ENCODE results near the gene TANGO2. TPM values are rescaled to one million over a fixed set of nuclear protein-coding genes. Genes with fewer than 3 reads are reported as not detected.

TANGO2 gene
- total and polyA plus RNA-seq, 2 of the 8 experiments (the other 6 are each of a cell fraction or from before 2014, with no cell fraction given) = 10.1 to 18.4 TPM

- no peak for DNase-seq (ENCODE audit: low read depth in 1 of 2, low spot score in 2 of 2)
- Histone ChIP-seq H4K20me1 (replicated peaks in 1 of 2; ENCODE audit: control insufficient read depth in 1 of 2, insufficient read depth in 2 of 2, low read length in 2 of 2) (peaks cover 0 to 3% of the 10 kb centered on the region in 2 experiments), H3K4ac (replicated peaks; ENCODE audit: insufficient read length, low read depth, low read length) (no peak overlapping the region), H3K23me2 (ENCODE audit: low read depth, low read length) (no peaks in the 10 kb centered on the region), H2BK15ac (ENCODE audit: low read length) (no peak overlapping the region), H3K79me2 (ENCODE audit: control insufficient read depth in 1 of 2, insufficient read depth in 2 of 2, low read length in 2 of 2) (no peaks in the 10 kb centered on the region), H2AK5ac (ENCODE audit: low read depth, low read length) (no peak overlapping the region), H3K79me1 (ENCODE audit: low read depth, low read length) (no peaks in the 10 kb centered on the region), H4K8ac (ENCODE audit: extremely low read depth, insufficient read depth, low read length) (peak overlapping the region; percentile 38; the same call in 1 of the 2 replicates), H4K91ac (replicated peaks; ENCODE audit: insufficient read length, low read length) (no peak overlapping the region), H2BK20ac (ENCODE audit: low read length) (no peak overlapping the region), H4K5ac (ENCODE audit: insufficient read length, low read depth, low read length) (no peak overlapping the region), H2BK120ac (replicated peaks; ENCODE audit: low read depth, low read length) (no peak overlapping the region), H3K27me3 (replicated peaks in 1 of 4; ENCODE audit: control insufficient read depth in 3 of 4, extremely low read depth in 1 of 4, insufficient read depth in 3 of 4, low read length in 3 of 4) (peaks cover 0 to 3% (median 0%) of the 10 kb centered on the region in 4 experiments; a peak in 3 of 7 replicates), H3K14ac (ENCODE audit: insufficient read length) (no peak overlapping the region), H3K56ac (replicated peaks; ENCODE audit: insufficient read length, low read depth, low read length) (no peak overlapping the region), H3K9ac (replicated peaks in 1 of 4; ENCODE audit: extremely low read depth in 1 of 4, low read depth in 3 of 4, low read length in 3 of 4) (no peak overlapping the region), H2AFZ (ENCODE audit: low read length) (no peak overlapping the region), H3K9me3 (ENCODE audit: insufficient read depth in 2 of 2, low read depth in 1 of 2, low read length in 1 of 2) (no peaks in the 10 kb centered on the region), H2BK12ac (ENCODE audit: low read depth, low read length) (no peak overlapping the region), H3K4me2 (ENCODE audit: insufficient read depth in 1 of 2, low read depth in 2 of 2, low read length in 2 of 2) (no peak overlapping the region), H3K4me1 (replicated peaks in 1 of 4; ENCODE audit: control insufficient read depth in 3 of 4, insufficient read depth in 4 of 4, low read length in 3 of 4) (no peaks in the 10 kb centered on the region), H3K18ac (ENCODE audit: extremely low read depth, low read length) (no peak overlapping the region), H2BK5ac (ENCODE audit: low read depth, low read length) (no peak overlapping the region), H3K36me3 (ENCODE audit: control insufficient read depth in 2 of 4, insufficient read depth in 4 of 4, low read length in 3 of 4) (no peaks in the 10 kb centered on the region), H3K4me3 (ENCODE audit: extremely low read depth in 1 of 4, insufficient read depth in 2 of 4, low read depth in 3 of 4, low read length in 4 of 4) (no peak overlapping the region), H3K23ac (ENCODE audit: insufficient read length) (no peak overlapping the region), H3K27ac (ENCODE audit: low read depth, low read length) (no peak overlapping the region)
- WGBS, 2 experiments (ENCODE audit: extremely low coverage in 1 of 2, insufficient coverage in 1 of 2, insufficient read length in 1 of 2, insufficient replicate concordance in 2 of 2, low coverage in 1 of 2, low lambda C conversion rate in 2 of 2, missing lambda C conversion rate in 1 of 2) = 90% methylated on average over 6 of the region's 7 CpGs; no CpG with 5 or more reads in 1 of the 2 experiments
- POLR2A ChIA-PET (ENCODE audit: partially characterized antibody) = interaction anchor here (1.0 to 1.9 kb wide), 3 partner anchors 9 to 117 kb away, joined by 3 to 5 read pairs (median 4); no protein-coding TSS in a partner anchor
- CTCF ChIA-PET (ENCODE audit: partially characterized antibody) = interaction anchor here (0.6 to 1.7 kb wide), 3 partner anchors 9 to 380 kb away, joined by 3 to 8 read pairs (median 4); no protein-coding TSS in a partner anchor
- FAIRE-seq = no peak
- TF ChIP-seq GABPA (IDR thresholded peaks at IDR 0.05; ENCODE audit: borderline replicate concordance, insufficient read depth, low read length) (no peak), NANOG (IDR thresholded peaks at IDR 0.05; ENCODE audit: insufficient read depth, low read depth, low read length, poor library complexity, severe bottlenecking) (no peak), ZNF274 (IDR thresholded peaks at IDR 0.05; ENCODE audit: borderline replicate concordance, extremely low read depth, low read length) (no peak), TEAD4 (IDR thresholded peaks at IDR 0.05; ENCODE audit: low read depth, low read length) (no peak), EP300 (IDR thresholded peaks at IDR 0.05; ENCODE audit: borderline replicate concordance in 1 of 2, low read depth in 2 of 2, low read length in 2 of 2) (no peak), SAP30 (IDR thresholded peaks at IDR 0.05; ENCODE audit: insufficient read depth, insufficient replicate concordance, low read length) (no peak), CREB1 (IDR thresholded peaks at IDR 0.05) (no peak), SIRT6 (IDR thresholded peaks at IDR 0.05; ENCODE audit: low read length) (no peak), CTBP2 (IDR thresholded peaks at IDR 0.05; ENCODE audit: borderline replicate concordance, insufficient read depth, insufficient read length, low read length) (no peak), KDM1A (IDR thresholded peaks at IDR 0.05; ENCODE audit: borderline replicate concordance, low read length) (no peak), BACH1 (IDR thresholded peaks at IDR 0.05; ENCODE audit: low read length) (no peak), CBX8 (IDR thresholded peaks at IDR 0.05; ENCODE audit: borderline replicate concordance, low read depth, low read length) (no peak), TAF1 (IDR thresholded peaks at IDR 0.05; ENCODE audit: low read depth, low read length) (no peak)
These were observed 48.6 kb downstream of the TANGO2 start for GRCh38 chr22:20069331-20070042.

All from H1 (cell line).